GM23338 (cell line): ENCODE data around the gene DCAF12. TPM values are rescaled to one million over a fixed set of nuclear protein-coding genes. Genes with fewer than 3 reads are reported as not detected.

Experiments used
- ATAC-seq: fragments of 200-7000 bp; cut with Tn5 transposase; 3 replicates; pipeline ENCODE4 v1.9.1; 2020
- DNase-seq: peaks from one replicate; pipeline ENCODE4 v3.0.0-alpha.2; 2015; ENCODE audit warnings: low spot score
- H2AFZ ChIP-seq: fragments of 200-600 bp; sonication (generic); 2 replicates; pipeline ENCODE4 v1.8.0; 2016; ENCODE audit warnings: antibody characterized with exemption, mild to moderate bottlenecking, moderate library complexity
- H3F3A ChIP-seq: fragments of 200-600 bp; sonication (generic); replicated peaks from 2 replicates; pipeline ENCODE4 v1.8.0; 2017; ENCODE audit warnings: antibody characterized with exemption, mixed run types, low read depth
- H3K27ac ChIP-seq: fragments of 200-600 bp; sonication (generic); 2 replicates; pipeline ENCODE4 v1.6.1; 2016; ENCODE audit warnings: low read depth
- H3K27me3 ChIP-seq: fragments of 200-600 bp; sonication (generic); 2 replicates; pipeline ENCODE4 v1.8.0; 2016; ENCODE audit warnings: mild to moderate bottlenecking, mixed run types, moderate library complexity; ENCODE audit not compliant: insufficient read depth
- H3K36me3 ChIP-seq: fragments of 200-600 bp; sonication (generic); 2 replicates; pipeline ENCODE4 v1.8.0; 2016; ENCODE audit warnings: mild to moderate bottlenecking; ENCODE audit not compliant: insufficient read depth
- H3K4me1 ChIP-seq: fragments of 200-600 bp; sonication (generic); 2 replicates; pipeline ENCODE4 v1.8.0; 2016; ENCODE audit warnings: mild to moderate bottlenecking, moderate library complexity; ENCODE audit not compliant: insufficient read depth
- H3K4me2 ChIP-seq: fragments of 200-600 bp; sonication (generic); 2 replicates; pipeline ENCODE4 v1.7.1; 2017; ENCODE audit warnings: mixed run types
- H3K4me3 ChIP-seq: fragments of 200-600 bp; sonication (generic); 2 replicates; pipeline ENCODE4 v1.6.1; 2016; ENCODE audit warnings: mixed run types
- H3K79me2 ChIP-seq: fragments of 200-600 bp; sonication (generic); replicated peaks from 2 replicates; pipeline ENCODE4 v1.8.0; 2017; ENCODE audit warnings: mild to moderate bottlenecking; ENCODE audit not compliant: insufficient read depth
- H3K9me2 ChIP-seq: fragments of 200-600 bp; sonication (generic); 2 replicates; pipeline ENCODE4 v1.8.0; 2017; ENCODE audit not compliant: insufficient read depth
- H4K20me1 ChIP-seq: fragments of 200-600 bp; sonication (generic); replicated peaks from 2 replicates; pipeline ENCODE4 v1.8.0; 2017; ENCODE audit warnings: mild to moderate bottlenecking; ENCODE audit not compliant: insufficient read depth
- H3K27ac Mint-ChIP-seq: 2 replicates; pipeline ENCODE4 v1.8.0; 2020; ENCODE audit warnings: inconsistent platforms, mild to moderate bottlenecking, moderate library complexity, mixed read lengths
- H3K27me3 Mint-ChIP-seq: 3 replicates; pipeline ENCODE4 v1.8.0; 2022; ENCODE audit warnings: low read depth, mild to moderate bottlenecking, moderate library complexity, mixed read lengths, inconsistent platforms; ENCODE audit not compliant: insufficient read depth, poor library complexity
- H3K36me3 Mint-ChIP-seq: 3 replicates; pipeline ENCODE4 v1.8.0; 2021; ENCODE audit warnings: low read depth, mild to moderate bottlenecking, inconsistent platforms, moderate library complexity, mixed read lengths
- H3K4me1 Mint-ChIP-seq: 3 replicates; pipeline ENCODE4 v1.8.0; 2020; ENCODE audit warnings: mild to moderate bottlenecking, inconsistent platforms, mixed read lengths
- H3K4me3 Mint-ChIP-seq: 3 replicates; pipeline ENCODE4 v1.8.0; 2021; ENCODE audit warnings: moderate library complexity, mild to moderate bottlenecking, inconsistent platforms, mixed read lengths
- H3K9me3 Mint-ChIP-seq: 3 replicates; pipeline ENCODE4 v1.8.0; 2020; ENCODE audit warnings: moderate library complexity, mild to moderate bottlenecking, inconsistent platforms, mixed read lengths
- CREB1 ChIP-seq: fragments of 250-450 bp; sonication (Bioruptor Pico); IDR thresholded peaks from 2 replicates; pipeline ENCODE4 v1.5.0; 2020; ENCODE audit warnings: low read depth, mild to moderate bottlenecking, moderate library complexity
- EZH2phosphoT487 ChIP-seq: fragments of 200-600 bp; sonication (generic); IDR thresholded peaks from one replicate; pipeline ENCODE4 v1.8.1; 2018; ENCODE audit warnings: antibody characterized with exemption; ENCODE audit not compliant: unreplicated experiment
- POLR2AphosphoS5 ChIP-seq: IDR thresholded peaks from 2 replicates; pipeline ENCODE4 v1.6.1; 2016; ENCODE audit warnings: antibody characterized with exemption, low read depth
- STAT1 ChIP-seq: IDR thresholded peaks from one replicate; pipeline ENCODE4 v1.6.1; 2016; ENCODE audit warnings: antibody characterized with exemption; ENCODE audit not compliant: unreplicated experiment
- ZNF114 ChIP-seq: fragments of 250-450 bp; sonication (Bioruptor Pico); IDR thresholded peaks from 2 replicates; pipeline ENCODE4 v1.5.0; 2020; ENCODE audit warnings: mild to moderate bottlenecking, moderate library complexity
- ZNF331 ChIP-seq: fragments of 250-450 bp; sonication (Bioruptor Pico); IDR thresholded peaks from 2 replicates; pipeline ENCODE4 v1.5.0; 2020; ENCODE audit warnings: low read depth, mild to moderate bottlenecking, moderate library complexity
- polyA plus RNA-seq: library from polyadenylated mRNA; unstranded; fragments of >200 nt; fragmentation: Nextera tagmentation; extraction: Ambion mirVana; gene quantifications from 2 replicates; pipeline ENCODE4 v1.2.1, GENCODE V29; 2016
- total RNA-seq: library from RNA; depleted of rRNA; stranded (reverse); fragments of >200 nt; shearing (Covaris generic); gene quantifications from 2 replicates; pipeline ENCODE4 v1.2.3, GENCODE V29; 2014
- TF ChIP-seq, protein P1 (sequence below): IDR thresholded peaks from 2 replicates; pipeline ENCODE4 v1.6.1; 2016; ENCODE audit warnings: antibody characterized with exemption
- TF ChIP-seq, protein P2 (sequence below): fragments of 250-450 bp; sonication (Bioruptor Pico); IDR thresholded peaks from 2 replicates; pipeline ENCODE4 v1.5.0; 2020; ENCODE audit warnings: mild to moderate bottlenecking, moderate library complexity

Gene DCAF12
- total and polyA plus RNA-seq, 2 experiments from 2014 or later, result 9.5 to 20.7 TPM

GRCh38 chr9:34145165-34145564 is 18.7 kb upstream of the DCAF12 start:
- no peaks in the 10 kb centered on the region for H3K4me1 Mint-ChIP-seq
- peaks cover 2% of the 10 kb centered on the region for H3K27me3 Mint-ChIP-seq
- H3K4me2 ChIP-seq, result no peak overlapping the region
- peak; percentile 73 for ATAC-seq
- TF ChIP-seq, protein P1, sequence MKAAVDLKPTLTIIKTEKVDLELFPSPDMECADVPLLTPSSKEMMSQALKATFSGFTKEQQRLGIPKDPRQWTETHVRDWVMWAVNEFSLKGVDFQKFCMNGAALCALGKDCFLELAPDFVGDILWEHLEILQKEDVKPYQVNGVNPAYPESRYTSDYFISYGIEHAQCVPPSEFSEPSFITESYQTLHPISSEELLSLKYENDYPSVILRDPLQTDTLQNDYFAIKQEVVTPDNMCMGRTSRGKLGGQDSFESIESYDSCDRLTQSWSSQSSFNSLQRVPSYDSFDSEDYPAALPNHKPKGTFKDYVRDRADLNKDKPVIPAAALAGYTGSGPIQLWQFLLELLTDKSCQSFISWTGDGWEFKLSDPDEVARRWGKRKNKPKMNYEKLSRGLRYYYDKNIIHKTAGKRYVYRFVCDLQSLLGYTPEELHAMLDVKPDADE, result no peak
- no peak for TF ChIP-seq EZH2phosphoT487
- no peak for TF ChIP-seq STAT1
- no peak for TF ChIP-seq CREB1 (CRISPR knock-in tag)
- no peak for TF ChIP-seq ZNF114 (CRISPR knock-in tag)
- TF ChIP-seq, protein P2, sequence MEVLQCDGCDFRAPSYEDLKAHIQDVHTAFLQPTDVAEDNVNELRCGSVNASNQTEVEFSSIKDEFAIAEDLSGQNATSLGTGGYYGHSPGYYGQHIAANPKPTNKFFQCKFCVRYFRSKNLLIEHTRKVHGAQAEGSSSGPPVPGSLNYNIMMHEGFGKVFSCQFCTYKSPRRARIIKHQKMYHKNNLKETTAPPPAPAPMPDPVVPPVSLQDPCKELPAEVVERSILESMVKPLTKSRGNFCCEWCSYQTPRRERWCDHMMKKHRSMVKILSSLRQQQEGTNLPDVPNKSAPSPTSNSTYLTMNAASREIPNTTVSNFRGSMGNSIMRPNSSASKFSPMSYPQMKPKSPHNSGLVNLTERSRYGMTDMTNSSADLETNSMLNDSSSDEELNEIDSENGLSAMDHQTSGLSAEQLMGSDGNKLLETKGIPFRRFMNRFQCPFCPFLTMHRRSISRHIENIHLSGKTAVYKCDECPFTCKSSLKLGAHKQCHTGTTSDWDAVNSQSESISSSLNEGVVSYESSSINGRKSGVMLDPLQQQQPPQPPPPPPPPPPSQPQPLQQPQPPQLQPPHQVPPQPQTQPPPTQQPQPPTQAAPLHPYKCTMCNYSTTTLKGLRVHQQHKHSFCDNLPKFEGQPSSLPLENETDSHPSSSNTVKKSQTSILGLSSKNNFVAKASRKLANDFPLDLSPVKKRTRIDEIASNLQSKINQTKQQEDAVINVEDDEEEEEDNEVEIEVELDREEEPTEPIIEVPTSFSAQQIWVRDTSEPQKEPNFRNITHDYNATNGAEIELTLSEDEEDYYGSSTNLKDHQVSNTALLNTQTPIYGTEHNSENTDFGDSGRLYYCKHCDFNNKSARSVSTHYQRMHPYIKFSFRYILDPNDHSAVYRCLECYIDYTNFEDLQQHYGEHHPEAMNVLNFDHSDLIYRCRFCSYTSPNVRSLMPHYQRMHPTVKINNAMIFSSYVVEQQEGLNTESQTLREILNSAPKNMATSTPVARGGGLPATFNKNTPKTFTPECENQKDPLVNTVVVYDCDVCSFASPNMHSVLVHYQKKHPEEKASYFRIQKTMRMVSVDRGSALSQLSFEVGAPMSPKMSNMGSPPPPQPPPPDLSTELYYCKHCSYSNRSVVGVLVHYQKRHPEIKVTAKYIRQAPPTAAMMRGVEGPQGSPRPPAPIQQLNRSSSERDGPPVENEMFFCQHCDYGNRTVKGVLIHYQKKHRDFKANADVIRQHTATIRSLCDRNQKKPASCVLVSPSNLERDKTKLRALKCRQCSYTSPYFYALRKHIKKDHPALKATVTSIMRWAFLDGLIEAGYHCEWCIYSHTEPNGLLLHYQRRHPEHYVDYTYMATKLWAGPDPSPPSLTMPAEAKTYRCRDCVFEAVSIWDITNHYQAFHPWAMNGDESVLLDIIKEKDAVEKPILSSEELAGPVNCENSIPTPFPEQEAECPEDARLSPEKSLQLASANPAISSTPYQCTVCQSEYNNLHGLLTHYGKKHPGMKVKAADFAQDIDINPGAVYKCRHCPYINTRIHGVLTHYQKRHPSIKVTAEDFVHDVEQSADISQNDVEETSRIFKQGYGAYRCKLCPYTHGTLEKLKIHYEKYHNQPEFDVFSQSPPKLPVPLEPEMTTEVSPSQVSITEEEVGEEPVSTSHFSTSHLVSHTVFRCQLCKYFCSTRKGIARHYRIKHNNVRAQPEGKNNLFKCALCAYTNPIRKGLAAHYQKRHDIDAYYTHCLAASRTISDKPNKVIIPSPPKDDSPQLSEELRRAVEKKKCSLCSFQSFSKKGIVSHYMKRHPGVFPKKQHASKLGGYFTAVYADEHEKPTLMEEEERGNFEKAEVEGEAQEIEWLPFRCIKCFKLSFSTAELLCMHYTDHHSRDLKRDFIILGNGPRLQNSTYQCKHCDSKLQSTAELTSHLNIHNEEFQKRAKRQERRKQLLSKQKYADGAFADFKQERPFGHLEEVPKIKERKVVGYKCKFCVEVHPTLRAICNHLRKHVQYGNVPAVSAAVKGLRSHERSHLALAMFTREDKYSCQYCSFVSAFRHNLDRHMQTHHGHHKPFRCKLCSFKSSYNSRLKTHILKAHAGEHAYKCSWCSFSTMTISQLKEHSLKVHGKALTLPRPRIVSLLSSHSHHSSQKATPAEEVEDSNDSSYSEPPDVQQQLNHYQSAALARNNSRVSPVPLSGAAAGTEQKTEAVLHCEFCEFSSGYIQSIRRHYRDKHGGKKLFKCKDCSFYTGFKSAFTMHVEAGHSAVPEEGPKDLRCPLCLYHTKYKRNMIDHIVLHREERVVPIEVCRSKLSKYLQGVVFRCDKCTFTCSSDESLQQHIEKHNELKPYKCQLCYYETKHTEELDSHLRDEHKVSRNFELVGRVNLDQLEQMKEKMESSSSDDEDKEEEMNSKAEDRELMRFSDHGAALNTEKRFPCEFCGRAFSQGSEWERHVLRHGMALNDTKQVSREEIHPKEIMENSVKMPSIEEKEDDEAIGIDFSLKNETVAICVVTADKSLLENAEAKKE (CRISPR knock-in tag), result no peak
- TF ChIP-seq ZNF331 (CRISPR knock-in tag), result no peak
- TF ChIP-seq POLR2AphosphoS5, result no peak
- H4K20me1 ChIP-seq, result no peaks in the 10 kb centered on the region
- peak; percentile 27 for DNase-seq
- no peak overlapping the region for H3K4me3 Mint-ChIP-seq
- H2AFZ ChIP-seq, result peak overlapping the region; percentile 59; the same call in 1 of the 2 replicates
- H3K9me3 Mint-ChIP-seq, result no peaks in the 10 kb centered on the region
- H3K36me3 Mint-ChIP-seq, result no peaks in the 10 kb centered on the region
- H3K4me1 ChIP-seq, result no peaks in the 10 kb centered on the region
- H3K36me3 ChIP-seq, result no peaks in the 10 kb centered on the region
- no peaks in the 10 kb centered on the region for H3K9me2 ChIP-seq
- no peak overlapping the region for H3K27ac ChIP-seq
- H3K27ac Mint-ChIP-seq, result no peak overlapping the region
- H3K27me3 ChIP-seq, result no peaks in the 10 kb centered on the region
- no peaks in the 10 kb centered on the region for H3K79me2 ChIP-seq
- H3K4me3 ChIP-seq, result no peak overlapping the region
- no peaks in the 10 kb centered on the region for H3F3A ChIP-seq
